K562 treated with DMSO at 1 percent for 48 hours (cell line): ENCODE data around the gene TTBK1. TPM values are rescaled to one million over a fixed set of nuclear protein-coding genes. Genes with fewer than 3 reads are reported as not detected.

Experiments
- total RNA-seq: library from RNA; unstranded; fragments of 300-600 nt; gene quantifications from 2 replicates; pipeline ENCODE4 v1.2.3, GENCODE V29; 2022; ENCODE audit warnings: low replicate concordance; ENCODE audit errors: extremely low read depth

Gene TTBK1
- not detected in 2 replicates for total RNA-seq

GRCh38 chr6:43242908-43243663 lies at the start of gene TTBK1:
Gene TTBK1 (plus strand): TSS chr6:43243481. CDS start chr6:43246661, 3,180 bp downstream.

GRCh38 chr6:43228951-43229802 lies 14.1 kb upstream of the TTBK1 start, which contains the start of gene DNPH1:
Gene DNPH1 (minus strand): TSS chr6:43229481. CDS start chr6:43229456, 25 bp downstream.

GRCh38 chr6:43297644-43298564 lies 54.6 kb downstream of the TTBK1 start, which contains the start of gene SLC22A7:
Gene SLC22A7 (plus strand): TSS chr6:43298260. CDS start chr6:43298359, 99 bp downstream.

GRCh38 chr6:43308101-43308989 lies 65.1 kb downstream of the TTBK1 start, which contains the start of gene CRIP3:
Gene CRIP3 (minus strand): TSS chr6:43308826. CDS start chr6:43308792, 34 bp downstream.

Other genes with a start within 250 kb of the TTBK1 start
- not detected in 2 replicates for gene MEA1, start 229.5 kb upstream of the TTBK1 start, total RNA-seq
- gene KLHDC3, start 229.2 kb upstream of the TTBK1 start, total RNA-seq = not detected in 2 replicates
- gene RRP36, start 221.9 kb upstream of the TTBK1 start, total RNA-seq = not detected in 2 replicates
- gene CUL7, start 189.6 kb upstream of the TTBK1 start, total RNA-seq = not detected in 2 replicates
- not detected in 2 replicates for gene MRPL2, start 184.0 kb upstream of the TTBK1 start, total RNA-seq
- not detected in 2 replicates for gene KLC4, start 183.8 kb upstream of the TTBK1 start, total RNA-seq
- gene PTK7, start 167.2 kb upstream of the TTBK1 start, total RNA-seq = 95.7 TPM in 1 of 2 replicates, not detected in the other
- not detected in 2 replicates for gene SRF, start 72.2 kb upstream of the TTBK1 start, total RNA-seq
- not detected in 2 replicates for gene CUL9, start 61.3 kb upstream of the TTBK1 start, total RNA-seq
- not detected in 2 replicates for gene DNPH1, start 14.0 kb upstream of the TTBK1 start, total RNA-seq
- gene SLC22A7, start 54.8 kb downstream of the TTBK1 start, total RNA-seq = not detected in 2 replicates
- not detected in 2 replicates for gene CRIP3, start 65.3 kb downstream of the TTBK1 start, total RNA-seq
- gene ZNF318, start 126.2 kb downstream of the TTBK1 start, total RNA-seq = 43.1 TPM in 1 of 2 replicates, not detected in the other
- not detected in 2 replicates for gene ABCC10, start 184.1 kb downstream of the TTBK1 start, total RNA-seq
- not detected in 2 replicates for gene DLK2, start 212.1 kb downstream of the TTBK1 start, total RNA-seq
- gene TJAP1, start 234.1 kb downstream of the TTBK1 start, total RNA-seq = not detected in 2 replicates